Measurements from ENCODE around the gene CLRN2. TPM values are rescaled to one million over a fixed set of nuclear protein-coding genes. Genes with fewer than 3 reads are reported as not detected.

CLRN2 gene
- total RNA-seq, 6 experiments from 2014 or later: not detected

DNA sequence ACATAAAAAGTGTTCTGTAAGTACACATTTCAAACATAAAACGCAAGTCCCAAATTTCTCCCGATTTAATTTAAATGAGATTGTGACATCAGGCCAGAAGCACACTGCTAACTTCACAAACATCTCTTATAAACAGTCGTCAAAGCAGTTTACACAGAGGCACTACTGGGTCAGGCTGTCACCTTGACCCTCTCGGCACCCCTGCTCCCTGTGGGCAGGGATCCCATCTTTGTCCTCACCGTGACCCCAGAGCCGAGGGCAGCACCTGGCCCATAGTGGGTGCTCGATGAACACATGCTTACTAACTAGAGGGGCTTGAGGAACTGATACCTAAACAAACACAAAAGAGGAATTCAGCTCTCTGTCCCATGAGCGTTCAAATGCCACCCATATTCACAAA, 25.2 kb upstream of the CLRN2 start:
- Mint-ChIP-seq H3K4me1 (ENCODE audit: low read depth) (peaks cover 19% of the 10 kb centered on the region), H3K27ac (no peak overlapping the region), H3K9me3 (no peaks in the 10 kb centered on the region), H3K4me3 (no peak overlapping the region), H3K36me3 (ENCODE audit: low read depth) (peaks cover 36% of the 10 kb centered on the region), H3K27me3 (ENCODE audit: insufficient read depth) (no peaks in the 10 kb centered on the region; the same call in 1 of the 2 replicates)
- TF ChIP-seq, protein P1, sequence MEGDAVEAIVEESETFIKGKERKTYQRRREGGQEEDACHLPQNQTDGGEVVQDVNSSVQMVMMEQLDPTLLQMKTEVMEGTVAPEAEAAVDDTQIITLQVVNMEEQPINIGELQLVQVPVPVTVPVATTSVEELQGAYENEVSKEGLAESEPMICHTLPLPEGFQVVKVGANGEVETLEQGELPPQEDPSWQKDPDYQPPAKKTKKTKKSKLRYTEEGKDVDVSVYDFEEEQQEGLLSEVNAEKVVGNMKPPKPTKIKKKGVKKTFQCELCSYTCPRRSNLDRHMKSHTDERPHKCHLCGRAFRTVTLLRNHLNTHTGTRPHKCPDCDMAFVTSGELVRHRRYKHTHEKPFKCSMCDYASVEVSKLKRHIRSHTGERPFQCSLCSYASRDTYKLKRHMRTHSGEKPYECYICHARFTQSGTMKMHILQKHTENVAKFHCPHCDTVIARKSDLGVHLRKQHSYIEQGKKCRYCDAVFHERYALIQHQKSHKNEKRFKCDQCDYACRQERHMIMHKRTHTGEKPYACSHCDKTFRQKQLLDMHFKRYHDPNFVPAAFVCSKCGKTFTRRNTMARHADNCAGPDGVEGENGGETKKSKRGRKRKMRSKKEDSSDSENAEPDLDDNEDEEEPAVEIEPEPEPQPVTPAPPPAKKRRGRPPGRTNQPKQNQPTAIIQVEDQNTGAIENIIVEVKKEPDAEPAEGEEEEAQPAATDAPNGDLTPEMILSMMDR (IDR thresholded peaks at IDR 0.05): no peak
- no peak for DNase-seq

DNA sequence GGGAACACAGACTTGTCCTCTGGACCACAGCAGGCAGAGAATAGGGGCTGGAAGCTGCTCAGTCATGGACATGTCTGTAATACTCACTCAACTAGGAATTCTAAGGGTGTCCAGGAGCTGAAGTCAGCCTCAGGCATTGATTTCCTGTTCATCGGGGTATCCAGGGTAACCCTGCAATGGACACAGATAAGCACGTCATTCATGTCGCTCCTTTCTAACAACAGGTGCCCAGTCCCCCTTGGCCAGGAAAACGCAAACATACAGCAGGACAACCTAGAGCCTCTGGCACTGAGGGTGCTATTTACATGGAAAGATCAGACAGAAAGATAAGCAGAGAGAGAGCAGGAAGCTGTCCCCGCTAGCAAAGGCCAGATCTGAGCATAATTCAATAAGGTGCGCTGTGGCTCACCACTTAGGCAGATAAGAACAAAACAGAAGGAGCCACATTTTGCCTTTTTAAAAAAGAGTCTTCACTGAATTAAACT, 24.3 kb upstream of the CLRN2 start:
- no peaks in the 10 kb centered on the region for H3K27me3 Mint-ChIP-seq (ENCODE audit: insufficient read depth)
- H3K27ac Mint-ChIP-seq: no peak overlapping the region
- TF ChIP-seq, protein P1 (IDR thresholded peaks at IDR 0.05): no peak
- no peaks in the 10 kb centered on the region for H3K9me3 Mint-ChIP-seq
- H3K36me3 Mint-ChIP-seq (ENCODE audit: low read depth): peaks cover 30% of the 10 kb centered on the region
- H3K4me3 Mint-ChIP-seq: no peak overlapping the region
- DNase-seq: no peak
- H3K4me1 Mint-ChIP-seq (ENCODE audit: low read depth): peaks cover 24% of the 10 kb centered on the region

DNA sequence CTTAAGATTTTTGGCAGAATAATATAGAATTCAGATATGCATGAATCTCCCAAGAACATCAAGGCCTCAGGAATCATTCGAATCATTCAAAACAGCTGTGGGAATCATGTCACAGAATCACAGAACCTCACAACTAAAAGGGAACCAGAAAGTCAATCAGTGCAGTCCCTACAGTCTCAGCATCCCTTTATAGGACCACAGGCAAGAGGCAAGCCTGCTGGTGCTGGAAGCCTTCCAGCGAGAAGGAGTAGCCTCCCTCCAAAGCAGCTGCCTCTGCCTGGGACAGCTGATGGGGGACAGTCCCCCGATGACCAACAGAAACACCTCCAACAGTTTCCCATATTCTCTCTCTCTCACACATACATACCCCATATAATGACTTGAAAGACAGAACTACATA, 23.8 kb upstream of the CLRN2 start:
- Mint-ChIP-seq H3K36me3 (ENCODE audit: low read depth) (peaks cover 28% of the 10 kb centered on the region), H3K4me3 (no peak overlapping the region), H3K27me3 (ENCODE audit: insufficient read depth) (no peaks in the 10 kb centered on the region), H3K27ac (no peak overlapping the region), H3K4me1 (ENCODE audit: low read depth) (peaks cover 24% of the 10 kb centered on the region), H3K9me3 (no peaks in the 10 kb centered on the region)
- TF ChIP-seq, protein P1 (IDR thresholded peaks at IDR 0.05): no peak
- DNase-seq: no peak

DNA sequence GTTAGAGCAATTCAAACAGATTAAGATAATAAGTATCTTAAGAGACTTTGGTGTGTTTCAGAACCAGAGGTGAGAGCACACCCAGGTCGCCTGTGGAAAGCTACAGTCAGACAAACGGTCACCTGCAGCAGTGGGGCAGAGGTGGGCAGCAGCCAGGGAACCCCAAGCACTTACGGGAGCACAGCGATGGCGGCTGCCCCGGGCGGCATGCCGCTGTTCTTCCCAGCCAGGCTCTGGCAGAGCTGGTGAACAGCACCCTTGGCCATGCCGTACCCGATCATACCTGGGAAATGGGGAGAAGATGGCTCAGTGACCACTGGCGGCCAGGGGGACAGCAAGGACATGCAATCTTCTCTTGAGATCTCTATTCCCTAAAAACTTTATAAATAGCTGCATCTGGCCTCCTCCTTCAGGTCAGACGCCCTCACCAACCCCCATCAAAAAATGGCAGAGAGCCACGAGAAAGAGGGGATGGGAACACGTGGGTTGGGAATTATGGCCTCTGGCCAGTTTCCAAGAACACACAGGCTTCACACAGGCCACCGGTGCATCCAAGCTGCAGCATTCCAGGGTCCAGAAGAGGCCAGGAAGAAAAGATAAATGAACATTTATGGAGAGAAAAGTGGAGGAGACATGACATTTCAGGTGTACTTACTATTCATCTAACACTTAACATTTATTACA, 22.8 kb upstream of the CLRN2 start:
- peaks cover 24% of the 10 kb centered on the region for H3K4me1 Mint-ChIP-seq (ENCODE audit: low read depth)
- no peaks in the 10 kb centered on the region for H3K9me3 Mint-ChIP-seq
- TF ChIP-seq, protein P1 (IDR thresholded peaks at IDR 0.05): no peak
- H3K36me3 Mint-ChIP-seq (ENCODE audit: low read depth): peaks cover 23% of the 10 kb centered on the region
- H3K27me3 Mint-ChIP-seq (ENCODE audit: insufficient read depth): no peaks in the 10 kb centered on the region
- DNase-seq: no peak
- no peak overlapping the region for H3K27ac Mint-ChIP-seq
- no peak overlapping the region for H3K4me3 Mint-ChIP-seq

DNA sequence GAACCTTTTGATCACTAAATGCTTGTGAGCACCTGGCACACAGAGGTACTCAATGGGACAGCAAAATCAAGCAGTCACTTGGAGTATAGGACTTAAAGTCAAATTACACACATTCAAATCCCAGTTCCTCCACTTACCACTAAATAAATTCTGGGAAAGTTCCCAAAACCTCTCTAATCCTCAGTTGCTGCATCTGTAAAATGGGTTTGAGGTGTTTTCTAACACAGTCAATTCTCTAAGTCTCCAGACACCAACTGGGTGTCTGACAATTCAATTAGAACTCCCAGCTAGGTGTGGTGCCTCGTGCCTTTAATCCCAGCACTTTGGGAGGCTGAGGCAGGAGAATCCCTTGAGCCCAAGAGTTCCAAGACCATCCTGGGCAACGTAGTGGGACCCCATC, 22.1 kb upstream of the CLRN2 start:
- no peak for DNase-seq
- H3K27ac Mint-ChIP-seq: no peak overlapping the region
- no peak overlapping the region for H3K4me3 Mint-ChIP-seq
- H3K36me3 Mint-ChIP-seq (ENCODE audit: low read depth): peaks cover 25% of the 10 kb centered on the region
- TF ChIP-seq, protein P1 (IDR thresholded peaks at IDR 0.05): no peak
- H3K27me3 Mint-ChIP-seq (ENCODE audit: insufficient read depth): no peaks in the 10 kb centered on the region
- H3K9me3 Mint-ChIP-seq: no peaks in the 10 kb centered on the region
- peaks cover 27% of the 10 kb centered on the region for H3K4me1 Mint-ChIP-seq (ENCODE audit: low read depth)
